Anterior cingulate cortex (tissue), 58 donors: ENCODE measurements around the gene GGTLC2.
"Not testable (repeated sequence)": the region's sequence is repeated elsewhere in the genome, so short reads cannot be mapped to it uniquely, and the experiment has no call there.

Experiments
- DNase-seq, 58 donors: peaks; one replicate each; lab custom pipeline; 2025; lab: John Stamatoyannopoulos, UW

The GGTLC2 gene

DNA sequence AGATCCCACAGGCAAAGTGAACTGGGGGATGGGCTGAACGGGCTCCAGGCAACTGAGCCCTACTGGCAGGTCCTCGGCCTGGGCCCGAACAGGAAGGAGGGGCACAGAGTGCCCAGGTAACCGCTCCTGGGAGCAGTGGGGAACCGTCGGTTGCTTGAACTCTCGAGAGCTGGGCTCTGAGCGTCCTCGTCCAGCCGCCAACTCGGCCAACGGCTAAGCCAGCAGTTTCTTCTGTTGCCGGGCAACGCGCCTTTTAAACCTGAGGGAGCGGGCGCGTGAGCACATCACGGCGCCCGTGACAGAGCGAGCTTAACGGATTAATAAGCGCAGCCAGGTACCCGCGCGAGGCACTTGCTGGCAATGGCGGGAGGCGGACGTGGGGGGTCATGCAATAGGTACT, at the start of gene GGTLC2:
TSS of gene GGTLC2 (plus strand) at position 301 of the 400 bp plus-strand sequence. CDS start 1,732 bp downstream, outside the sequence.
- not testable (repeated sequence) for DNase-seq

GRCh38 chr22:22595001-22595835, 49.2 kb upstream of the GGTLC2 start:
- no peak for DNase-seq

DNA sequence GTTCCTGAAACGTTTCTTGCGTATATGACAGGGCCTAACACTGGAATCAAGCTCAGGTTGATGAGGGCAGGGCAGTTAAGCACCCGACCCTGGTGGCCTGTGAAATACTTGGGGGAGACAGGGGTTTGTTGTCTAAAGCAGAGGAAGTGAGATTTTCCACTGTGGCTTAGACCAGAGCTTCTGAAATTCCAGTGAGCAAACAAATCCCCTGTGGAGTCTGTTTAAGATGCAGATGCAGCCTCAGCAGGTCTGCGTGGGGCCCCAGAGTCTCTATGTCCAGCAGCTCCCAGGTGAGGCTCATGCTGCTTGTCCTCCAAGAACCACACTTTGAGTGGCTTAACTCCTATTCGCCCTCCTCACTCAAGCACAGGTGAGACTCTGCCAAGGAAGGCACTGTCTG, 46.3 kb upstream of the GGTLC2 start:
- DNase-seq = no peak

- DNase-seq = no peak
Observed at GRCh38 chr22:22599248-22599647, 45.2 kb upstream of the GGTLC2 start.

- no peak for DNase-seq
Observed at GRCh38 chr22:22600531-22601261, 43.7 kb upstream of the GGTLC2 start.

DNA sequence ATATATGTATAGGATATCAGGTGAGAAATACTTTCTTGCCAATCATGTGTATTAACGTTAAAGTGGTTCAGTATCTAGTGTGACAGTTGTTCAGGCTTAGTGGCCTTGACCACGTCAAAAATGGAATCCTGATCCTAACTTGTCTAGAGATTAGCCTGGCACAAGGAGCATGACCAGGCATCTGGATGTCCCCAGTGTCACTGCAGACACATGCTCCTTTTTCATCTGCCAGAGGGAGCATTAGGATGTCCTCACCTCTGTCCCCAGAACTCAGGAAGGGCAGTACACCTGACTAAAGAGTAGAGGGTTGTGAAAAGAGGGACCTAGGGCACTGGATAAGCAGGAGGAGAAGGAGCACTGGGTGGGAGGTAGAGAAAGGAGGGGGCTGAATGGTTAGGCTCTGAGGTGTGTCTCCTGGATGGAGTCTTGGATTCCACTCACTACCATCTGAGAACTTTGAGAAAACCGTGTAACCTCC, 40.9 kb upstream of the GGTLC2 start:
- no peak for DNase-seq

DNA sequence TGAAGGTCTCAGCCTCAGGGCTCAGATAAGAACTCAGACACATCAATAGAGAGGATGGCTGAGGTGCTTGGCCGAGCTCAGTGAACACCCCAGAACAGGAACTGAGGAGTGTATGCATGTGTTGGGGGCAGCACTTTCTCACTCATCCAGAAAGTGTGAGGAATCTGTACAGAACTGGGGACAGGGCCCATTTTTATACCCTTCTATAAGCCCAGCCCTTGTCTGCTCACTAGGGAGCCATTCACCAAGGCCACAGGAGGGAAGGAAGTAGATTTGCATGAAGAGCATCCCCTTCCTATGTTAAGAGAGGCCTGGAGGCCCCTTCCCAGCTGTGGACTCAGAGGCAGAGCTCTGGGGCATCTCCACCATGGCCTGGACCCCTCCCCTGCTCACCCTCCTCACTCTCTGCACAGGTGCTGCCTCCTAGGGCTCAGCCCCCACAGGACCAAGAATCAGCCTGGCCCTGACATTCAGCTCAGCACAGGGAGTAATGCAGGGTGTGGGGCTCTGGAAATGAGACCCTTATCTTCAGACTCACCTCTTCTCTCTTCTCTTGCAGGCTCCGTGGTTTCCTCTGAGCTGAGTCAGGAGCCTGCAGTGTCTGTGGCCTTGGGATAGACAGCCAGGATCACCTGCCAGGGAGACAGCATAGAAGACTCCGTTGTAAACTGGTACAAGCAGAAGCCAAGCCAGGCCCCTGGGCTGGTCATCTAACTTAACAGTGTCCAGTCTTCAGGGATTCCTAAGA, 39.9 kb upstream of the GGTLC2 start:
- DNase-seq = no peak

DNA sequence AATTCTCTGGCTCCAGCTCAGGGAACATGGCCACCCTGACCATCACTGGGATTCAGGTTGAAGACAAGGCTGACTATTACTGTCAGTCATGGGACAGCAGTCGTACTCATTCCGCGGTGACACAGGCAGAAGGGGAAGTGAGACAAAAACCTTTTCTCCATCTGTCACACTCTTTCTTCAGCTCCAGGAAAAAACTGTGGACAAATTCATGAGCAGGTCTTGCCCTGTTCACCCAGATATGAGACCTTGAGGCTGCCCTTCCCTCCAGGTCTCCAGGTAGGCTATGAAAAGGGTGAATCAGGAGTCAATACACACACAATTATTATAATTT, 39.4 kb upstream of the GGTLC2 start:
- DNase-seq = no peak

GRCh38 chr22:22608022-22608421, 36.4 kb upstream of the GGTLC2 start:
- not testable (repeated sequence) for DNase-seq

- DNase-seq = no peak
Observed at GRCh38 chr22:22609291-22609690, 35.1 kb upstream of the GGTLC2 start.

DNA sequence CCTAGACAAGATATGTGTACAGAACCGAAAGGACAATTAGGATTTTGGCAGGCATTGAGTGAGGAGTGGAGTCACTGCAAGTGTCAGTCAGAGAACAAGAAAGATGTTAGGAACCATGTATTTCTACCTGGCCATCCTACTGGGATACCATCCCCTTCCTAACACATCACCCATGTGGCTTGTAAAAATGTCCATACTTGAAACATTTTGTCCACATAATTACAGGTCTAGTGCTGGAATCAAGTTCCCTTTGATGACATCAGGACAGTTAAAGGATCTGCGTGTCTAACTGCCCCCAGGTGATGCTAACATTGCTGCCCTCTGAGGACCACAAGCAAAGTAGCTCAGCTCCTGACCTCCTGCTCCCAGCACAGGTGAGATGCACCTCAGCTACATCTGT, 31.9 kb upstream of the GGTLC2 start:
- no peak for DNase-seq

DNA sequence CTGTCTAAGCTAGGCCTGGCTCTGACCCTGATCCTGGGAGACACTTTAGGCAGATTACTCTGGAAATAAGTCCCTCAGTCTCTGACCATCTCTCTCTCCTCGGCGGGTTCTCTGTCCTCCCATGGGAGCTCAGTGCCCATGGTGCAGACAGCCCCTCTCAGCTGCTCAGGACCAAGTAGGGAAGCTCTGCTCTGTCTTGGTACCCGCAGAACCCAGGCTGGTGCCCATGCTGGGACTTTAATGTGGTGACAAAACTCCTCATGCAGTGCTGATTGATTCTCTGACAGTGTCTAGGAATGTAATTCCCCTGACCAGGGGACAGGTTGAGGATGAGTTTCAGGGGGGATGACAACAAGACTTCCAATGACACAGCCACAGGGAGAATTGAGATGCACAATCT, 30.3 kb upstream of the GGTLC2 start:
- no peak for DNase-seq

DNA sequence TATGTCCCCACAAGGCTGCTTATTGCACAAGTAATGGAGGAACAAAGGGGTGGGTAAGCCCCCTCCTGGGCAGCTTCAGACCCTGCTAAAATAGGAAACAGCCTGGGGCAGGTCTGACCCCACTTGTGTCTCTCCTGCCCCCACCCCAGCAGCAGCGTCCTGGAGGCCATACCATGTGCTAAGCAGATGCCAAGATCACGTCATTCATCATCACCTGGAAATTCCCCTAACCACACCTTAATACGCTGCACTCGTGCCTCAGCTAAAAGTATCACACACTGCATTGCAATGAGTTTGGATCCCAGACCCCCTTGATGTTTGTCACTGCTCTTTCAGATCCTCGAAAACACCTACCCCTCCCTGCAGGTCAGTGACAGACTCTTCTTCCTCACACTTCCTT, 27.8 kb upstream of the GGTLC2 start:
- no peak for DNase-seq

DNA sequence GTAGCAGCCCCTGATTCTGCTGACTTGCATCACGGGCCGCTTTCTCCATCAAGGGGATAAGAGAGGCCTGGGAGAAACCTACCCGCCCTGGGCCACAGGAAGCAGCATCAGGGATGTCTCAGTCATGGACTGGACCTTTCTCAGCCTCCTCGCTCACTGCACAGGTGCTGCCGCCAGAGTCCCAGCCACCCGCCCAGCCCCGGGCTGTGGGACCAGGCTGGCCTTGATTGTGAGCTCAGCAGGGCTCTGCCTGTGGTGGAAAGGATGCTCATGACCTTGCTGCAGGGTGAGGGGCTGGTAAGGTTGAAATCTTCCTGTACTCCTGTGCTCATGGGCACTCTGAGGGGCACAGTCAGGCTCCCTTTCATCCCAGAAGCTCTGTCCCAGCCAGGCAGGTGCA, 26.0 kb upstream of the GGTLC2 start:
- no peak for DNase-seq

DNA sequence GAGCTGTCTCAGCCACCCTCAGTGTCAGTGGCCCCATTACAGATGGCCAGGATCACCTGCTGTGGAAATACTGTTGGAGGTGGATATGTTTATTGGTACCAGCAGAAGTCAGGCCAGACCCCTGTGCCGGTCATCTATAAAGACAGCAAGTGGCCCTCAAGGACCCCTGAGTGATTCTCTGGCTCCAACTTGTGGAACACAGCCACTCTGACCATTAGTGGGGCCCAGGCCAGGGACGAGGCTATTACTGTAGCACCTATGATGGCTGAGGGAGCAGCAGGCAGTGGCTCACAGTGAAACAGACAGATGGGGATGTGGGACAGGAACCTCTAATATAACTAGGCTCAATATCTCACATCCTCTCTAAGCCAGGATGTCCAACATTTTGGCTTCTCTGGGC, 25.5 kb upstream of the GGTLC2 start:
- no peak for DNase-seq

GRCh38 chr22:22619765-22620414, 24.5 kb upstream of the GGTLC2 start:
- no peak for DNase-seq

DNA sequence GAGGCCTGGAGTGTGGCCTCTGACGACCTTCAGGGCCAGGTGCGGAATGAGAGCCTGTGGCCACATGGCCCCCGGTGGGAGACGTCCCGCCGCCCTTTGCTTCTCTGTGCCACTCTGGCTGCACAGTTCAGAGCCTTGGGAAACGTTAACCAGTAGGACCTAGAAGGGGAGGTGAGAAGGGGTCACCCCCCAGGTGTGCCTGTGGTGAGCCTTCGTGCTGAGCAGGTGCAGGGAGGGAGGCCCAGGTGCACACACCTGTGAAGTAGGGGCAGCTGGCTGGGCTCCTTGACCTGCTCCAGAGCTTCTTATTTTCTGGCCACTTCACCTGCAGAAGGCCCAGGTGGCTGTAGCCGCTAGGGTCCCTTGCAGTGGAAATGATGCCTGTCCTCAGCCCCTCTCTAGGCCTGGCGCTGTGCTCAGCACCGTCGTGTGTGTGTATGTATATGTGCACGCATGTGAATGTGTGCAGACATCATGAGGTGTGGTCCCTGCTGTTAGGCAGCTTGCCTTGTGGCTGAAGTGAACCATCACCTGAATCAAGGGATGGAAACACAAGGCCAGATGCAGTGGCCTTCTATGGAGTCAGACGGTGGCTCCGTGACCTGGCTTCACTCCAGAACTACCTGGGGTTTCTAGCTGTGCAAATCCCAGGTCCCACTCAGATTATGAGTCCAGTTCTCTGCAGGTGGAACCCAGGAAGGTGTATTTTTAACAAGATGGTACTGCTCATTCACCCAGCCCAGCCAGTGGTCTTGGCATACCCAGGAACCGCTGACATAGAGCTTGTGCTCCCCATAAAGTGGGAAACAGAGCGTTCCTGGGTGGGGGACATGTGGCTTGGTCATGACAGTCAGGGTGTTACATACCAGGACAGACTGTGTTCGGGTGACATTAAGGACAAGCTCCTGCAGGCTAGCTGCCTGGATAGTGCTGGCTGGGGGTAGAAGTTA, 15.6 kb upstream of the GGTLC2 start:
- not testable (repeated sequence) for DNase-seq

DNA sequence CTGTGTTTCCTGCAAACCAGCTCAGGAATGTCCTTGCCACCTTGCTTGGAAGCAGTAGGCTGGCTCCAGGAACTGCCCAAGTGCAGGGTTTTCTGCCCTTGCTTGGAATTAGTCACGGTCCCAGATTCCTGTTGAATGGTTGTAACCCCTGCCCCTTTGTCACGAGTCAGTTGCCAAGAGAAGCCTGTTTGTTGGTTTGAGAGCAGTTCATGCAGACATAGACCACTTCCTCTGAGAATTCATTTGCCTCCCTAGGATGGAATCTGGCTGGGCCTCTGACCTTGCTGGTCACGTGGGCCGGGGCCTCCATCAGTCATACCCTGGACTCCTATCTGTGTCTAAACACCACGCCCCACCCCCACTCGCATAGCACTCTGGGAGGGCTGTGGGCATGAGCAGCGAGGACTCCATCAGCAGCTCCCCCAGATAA, 13.2 kb upstream of the GGTLC2 start:
- DNase-seq = not testable (repeated sequence)

DNA sequence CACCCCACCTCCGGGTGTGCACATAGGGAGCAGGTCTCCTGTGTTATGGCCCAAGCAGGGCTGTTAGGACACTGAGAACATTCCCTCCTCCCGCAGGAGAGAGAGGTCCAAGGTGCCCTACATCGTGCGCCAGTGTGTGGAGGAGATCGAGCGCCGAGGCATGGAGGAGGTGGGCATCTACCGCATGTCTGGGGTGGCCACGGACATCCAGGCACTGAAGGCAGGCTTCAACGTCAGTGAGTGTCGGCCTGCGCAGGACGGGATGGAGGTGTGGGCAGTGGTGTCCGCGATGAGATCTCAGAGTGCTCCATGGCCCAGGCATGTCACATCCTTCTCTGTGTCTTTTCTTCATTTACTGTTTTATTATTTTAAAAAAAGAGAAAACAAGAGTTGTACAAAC, 12.2 kb upstream of the GGTLC2 start:
- not testable (repeated sequence) for DNase-seq
